ENCODE measurements around the gene SERPINA3.
"Not testable (repeated sequence)": the region's sequence is repeated elsewhere in the genome, so short reads cannot be mapped to it uniquely, and the experiment has no call there.

Gene SERPINA3

GRCh38 chr14:94612174-94612573 is at the start of gene SERPINA3:
Gene SERPINA3 (plus strand): TSS chr14:94612391. CDS start chr14:94614442, 2,051 bp downstream.
- no peak for DNase-seq

- no peak for DNase-seq
These were observed 49.0 kb upstream of the SERPINA3 start for GRCh38 chr14:94562941-94563883.

- no peak for DNase-seq
These were observed 47.8 kb upstream of the SERPINA3 start for GRCh38 chr14:94564381-94564780.

- no peak for DNase-seq
These were observed 44.0 kb upstream of the SERPINA3 start for GRCh38 chr14:94568186-94568585.

- DNase-seq, result no peak
These were observed 42.7 kb upstream of the SERPINA3 start for GRCh38 chr14:94569381-94570001.

- DNase-seq, result no peak
These were observed 42.2 kb upstream of the SERPINA3 start for GRCh38 chr14:94570002-94570400.

- no peak for DNase-seq
These were observed 41.8 kb upstream of the SERPINA3 start for GRCh38 chr14:94570440-94570839.

- DNase-seq, result no peak
These were observed 40.8 kb upstream of the SERPINA3 start for GRCh38 chr14:94571395-94571794.

- no peak for DNase-seq
These were observed 40.2 kb upstream of the SERPINA3 start for GRCh38 chr14:94571950-94572349.

GRCh38 chr14:94572637-94573303 is 39.4 kb upstream of the SERPINA3 start:
- DNase-seq, result no peak

GRCh38 chr14:94573475-94574277 is 38.5 kb upstream of the SERPINA3 start:
- no peak for DNase-seq

- no peak for DNase-seq
These were observed 37.9 kb upstream of the SERPINA3 start for GRCh38 chr14:94574336-94574735.

GRCh38 chr14:94575730-94576585 is 36.2 kb upstream of the SERPINA3 start:
- no peak for DNase-seq

GRCh38 chr14:94577472-94577871 is 34.7 kb upstream of the SERPINA3 start:
- DNase-seq, result not testable (repeated sequence)

- DNase-seq, result no peak
These were observed 33.5 kb upstream of the SERPINA3 start for GRCh38 chr14:94578712-94579111.

GRCh38 chr14:94581127-94581999 is 30.8 kb upstream of the SERPINA3 start, which contains the start of gene SERPINA5:
Gene SERPINA5 (plus strand): TSS chr14:94581426. CDS start chr14:94587363, 5,937 bp downstream.
- no peak for DNase-seq

GRCh38 chr14:94582199-94582750 is 29.9 kb upstream of the SERPINA3 start:
- no peak for DNase-seq

- DNase-seq, result no peak
These were observed 29.3 kb upstream of the SERPINA3 start for GRCh38 chr14:94582851-94583250.

- DNase-seq, result no peak
These were observed 28.6 kb upstream of the SERPINA3 start for GRCh38 chr14:94583557-94583956.

- no peak for DNase-seq
These were observed 27.5 kb upstream of the SERPINA3 start for GRCh38 chr14:94584591-94585280.
